Stimulated activated CD4-positive, alpha-beta T cell treated with anti-CD3 and anti-CD28 coated beads, Interleukin-1b, Interleukin-23, amount 100 ng/mL, for 24 hours (primary cell): ENCODE data around the gene SERPINB12.

Experiments
- DNase-seq, 4 experiments: peaks; one replicate each; pipeline ENCODE4 v3.0.0-alpha.2; 2020; ENCODE audit warnings: low read depth in 4 of 4, low spot score in 1 of 4

Gene SERPINB12

DNA sequence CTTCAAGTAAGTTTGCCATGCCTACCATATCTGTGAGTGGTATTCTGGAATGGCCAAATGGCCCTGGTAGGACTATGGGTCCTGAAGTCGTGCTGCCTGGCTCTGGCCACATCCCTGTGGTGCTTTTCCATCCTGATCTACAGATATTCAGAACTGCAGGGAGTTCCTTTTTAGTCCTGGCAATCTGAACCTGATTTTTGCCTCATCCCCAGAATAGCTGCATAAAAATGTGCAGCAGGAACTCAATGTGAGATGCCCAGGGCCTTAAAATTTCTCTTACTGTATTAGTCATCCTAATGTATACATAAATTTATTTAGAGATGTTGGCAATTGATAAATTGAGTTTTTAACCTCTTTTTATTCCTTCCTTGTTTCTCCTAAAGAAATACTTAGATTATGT, 50.3 kb downstream of the SERPINB12 start:
- no peak for DNase-seq

GRCh38 chr18:63596964-63597363, 54.8 kb downstream of the SERPINB12 start:
- DNase-seq = no peak

DNA sequence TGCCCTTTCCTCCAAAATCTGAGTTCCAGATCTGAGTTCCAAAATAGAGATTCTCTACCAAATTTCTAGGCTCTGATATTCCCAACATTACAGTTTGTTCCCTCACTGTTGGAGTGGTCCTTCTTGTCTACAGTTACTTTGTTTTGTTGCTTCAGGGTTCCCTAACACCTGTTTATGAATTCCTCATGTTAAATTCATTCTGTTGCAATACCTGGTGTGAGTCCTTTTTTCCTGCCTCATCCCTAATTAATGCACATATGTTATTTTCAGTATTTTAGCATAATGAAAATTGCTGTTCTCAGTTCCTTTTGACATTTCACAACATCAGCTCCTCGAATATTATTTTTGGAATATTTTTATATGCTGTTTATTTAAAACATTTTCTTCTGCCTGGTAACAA, 61.2 kb downstream of the SERPINB12 start:
- DNase-seq = no peak

DNA sequence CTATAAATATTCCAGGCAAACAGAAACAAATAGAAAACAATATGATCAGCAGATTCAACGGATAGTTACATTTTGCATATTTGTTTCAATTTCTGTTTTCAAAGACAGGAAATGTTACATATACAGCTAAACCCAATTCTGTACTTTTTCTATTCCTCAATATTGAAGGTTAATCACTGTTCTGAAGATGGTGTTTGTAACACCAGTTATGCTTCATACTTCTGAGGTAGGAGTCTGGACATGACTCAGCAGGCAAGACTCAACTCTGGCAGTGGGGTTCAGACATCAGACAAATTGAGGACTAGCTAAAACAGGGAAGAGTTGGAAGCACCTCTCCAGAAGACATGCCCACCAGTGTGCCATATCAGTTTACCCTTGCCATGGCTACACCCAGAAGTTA, 61.6 kb downstream of the SERPINB12 start:
- DNase-seq = no peak

GRCh38 chr18:63604791-63605567, 62.8 kb downstream of the SERPINB12 start:
- DNase-seq = no peak

DNA sequence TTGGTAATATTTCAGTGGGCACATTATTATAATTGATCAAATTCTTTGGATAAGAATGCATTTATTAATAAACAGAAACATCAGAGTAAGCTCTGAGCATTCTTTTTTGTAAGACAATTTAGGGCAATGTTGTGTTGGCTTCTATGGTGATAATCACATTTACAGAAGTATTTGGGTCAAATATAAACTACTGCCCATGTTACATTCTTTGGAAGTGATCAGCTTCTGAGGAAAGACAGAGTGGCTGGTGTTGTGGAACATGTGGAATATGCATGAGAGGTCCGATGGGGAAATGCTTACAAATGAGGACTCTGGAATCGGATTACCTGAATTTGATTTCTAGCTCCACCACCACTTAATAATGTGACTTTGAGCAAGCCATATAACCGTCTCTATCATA, 64.4 kb downstream of the SERPINB12 start:
- DNase-seq = no peak

DNA sequence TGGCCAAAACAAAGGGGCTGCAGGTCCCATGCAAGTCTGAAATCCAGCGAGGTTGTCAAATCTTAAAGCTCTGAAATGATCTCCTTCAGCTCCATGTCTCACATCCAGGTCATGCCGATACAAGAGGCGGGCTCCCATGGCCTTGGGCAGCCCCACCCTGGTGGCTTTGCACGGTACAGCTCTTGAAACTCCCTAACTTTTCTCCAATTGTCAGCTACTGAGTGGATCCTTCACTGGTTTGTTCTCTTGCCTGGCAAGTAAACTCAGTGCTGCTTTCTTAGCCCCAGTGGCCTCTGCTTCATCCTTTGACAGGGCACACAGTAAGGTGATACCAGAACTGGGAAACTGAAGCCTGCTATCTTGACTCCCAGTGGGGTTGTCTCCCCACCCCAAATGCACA, 71.3 kb downstream of the SERPINB12 start:
- DNase-seq = no peak

DNA sequence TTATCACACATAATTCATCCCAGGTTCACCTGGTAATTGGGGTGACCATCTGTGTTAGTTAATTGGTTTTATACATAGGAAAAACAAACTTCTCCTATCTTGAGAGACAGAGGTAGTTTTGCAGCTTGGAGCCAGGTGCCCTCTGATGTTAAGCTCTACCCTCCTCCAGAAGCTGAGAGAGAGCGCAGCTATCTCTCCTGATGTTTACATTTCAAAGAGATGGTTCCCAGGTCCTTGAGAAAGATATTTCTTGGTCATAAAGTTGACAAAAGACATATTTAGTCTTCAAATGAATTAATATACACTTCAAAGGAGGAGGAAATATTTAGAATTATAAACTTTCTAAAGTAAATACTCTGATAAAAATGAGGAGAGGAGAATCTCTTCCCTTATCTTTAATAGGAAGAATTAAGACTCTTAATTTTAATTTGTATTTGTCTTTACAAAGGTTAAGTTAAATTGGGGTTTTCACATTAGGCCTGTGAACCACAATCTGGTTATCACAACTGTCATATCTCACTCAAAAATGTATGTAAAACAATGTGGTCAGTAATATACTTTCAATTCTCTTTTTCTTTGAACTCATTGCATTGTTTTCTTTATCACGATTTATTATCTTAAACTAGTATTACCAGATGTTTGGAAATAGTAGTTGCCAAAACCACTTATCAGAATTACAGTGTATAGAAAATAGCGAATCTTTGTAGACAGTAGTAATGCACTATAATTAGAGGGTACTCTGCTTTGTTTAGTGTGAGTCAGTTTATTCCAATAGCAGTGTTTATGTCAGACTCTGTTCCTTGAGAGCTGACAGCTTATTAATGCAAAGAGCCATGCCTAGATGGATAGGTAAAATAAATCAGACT, 75.1 kb downstream of the SERPINB12 start:
- DNase-seq = no peak

- no peak for DNase-seq
Measured at GRCh38 chr18:63617915-63618234, 75.7 kb downstream of the SERPINB12 start.
